GM18508 (cell line): ENCODE data around the gene AMER3.

Experiments
- ATAC-seq: cut with Tn5 transposase; IDR thresholded peaks from one replicate; pipeline ENCODE4 v1.9.1; 2021; ENCODE audit warnings: moderate number of reproducible peaks; ENCODE audit not compliant: insufficient read depth, unreplicated experiment

Gene AMER3

GRCh38 chr2:130749641-130750040 lies 5.7 kb upstream of the AMER3 start:
- no peak for ATAC-seq

- ATAC-seq: no peak
These were observed 529 bp upstream of the AMER3 start for GRCh38 chr2:130754811-130755210.

- no peak for ATAC-seq
These were observed 923 bp downstream of the AMER3 start for GRCh38 chr2:130756053-130756873.

- ATAC-seq: no peak
These were observed 1.7 kb downstream of the AMER3 start for GRCh38 chr2:130756874-130757668.

GRCh38 chr2:130759906-130760753 lies 4.8 kb downstream of the AMER3 start:
- no peak for ATAC-seq

GRCh38 chr2:130760754-130761751 lies 5.7 kb downstream of the AMER3 start:
- ATAC-seq: no peak

- no peak for ATAC-seq
These were observed 6.9 kb downstream of the AMER3 start for GRCh38 chr2:130762031-130762909.

- no peak for ATAC-seq
These were observed 7.6 kb downstream of the AMER3 start for GRCh38 chr2:130762910-130763385.

- no peak for ATAC-seq
These were observed 8.1 kb downstream of the AMER3 start for GRCh38 chr2:130763405-130763804.

GRCh38 chr2:130764035-130764820 lies 8.9 kb downstream of the AMER3 start:
- no peak for ATAC-seq

GRCh38 chr2:130764821-130765115 lies 9.4 kb downstream of the AMER3 start:
- no peak for ATAC-seq

GRCh38 chr2:130765464-130765863 lies 10.1 kb downstream of the AMER3 start:
- no peak for ATAC-seq

GRCh38 chr2:130766037-130766436 lies 10.7 kb downstream of the AMER3 start:
- no peak for ATAC-seq

- no peak for ATAC-seq
These were observed 11.5 kb downstream of the AMER3 start for GRCh38 chr2:130766711-130767407.

- ATAC-seq: no peak
These were observed 12.1 kb downstream of the AMER3 start for GRCh38 chr2:130767408-130767775.

GRCh38 chr2:130768191-130768855 lies 13.0 kb downstream of the AMER3 start:
- ATAC-seq: no peak
